Right kidney (tissue), 1 donor: Measurements from ENCODE around the gene SLC22A12.

ENCODE experiments used
- DNase-seq: peaks from one replicate; pipeline ENCODE4 v3.0.0-alpha.2; 2016

The SLC22A12 gene

DNA sequence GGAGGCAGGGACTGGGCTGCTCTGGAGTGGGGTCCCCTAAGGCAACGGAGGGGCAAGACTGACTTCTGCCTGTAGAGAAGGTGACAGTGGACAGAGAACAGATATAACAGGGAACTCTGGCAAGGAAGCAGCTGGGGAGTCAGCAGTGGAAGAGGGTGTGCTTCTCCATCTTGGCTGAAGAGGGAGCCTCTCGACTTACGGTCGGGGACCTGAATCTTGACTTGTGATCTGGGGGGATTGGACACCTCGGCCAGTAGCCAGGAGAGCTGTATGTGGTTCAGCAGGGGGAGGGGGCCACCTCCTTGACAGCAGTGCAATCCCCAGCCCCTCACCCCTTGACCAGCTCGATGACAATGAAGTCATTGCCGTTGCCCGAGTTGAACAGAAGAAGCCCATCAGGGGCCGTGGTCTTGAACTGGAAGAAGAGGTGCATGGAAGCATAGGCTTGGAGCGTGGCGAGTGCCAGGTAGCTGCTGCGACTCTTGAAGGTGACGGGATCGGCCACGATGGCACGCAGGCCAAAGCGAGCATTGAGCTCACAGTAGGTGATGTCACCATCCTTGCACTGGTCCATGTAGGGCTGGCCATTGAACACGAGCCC lies 60.0 kb downstream of the SLC22A12 start:
- no peak for DNase-seq
